ENCODE measurements around the gene SCNN1B.
A peak's percentile ranks its signal among the peaks of the same experiment; 100 is the strongest.

Gene SCNN1B

DNA sequence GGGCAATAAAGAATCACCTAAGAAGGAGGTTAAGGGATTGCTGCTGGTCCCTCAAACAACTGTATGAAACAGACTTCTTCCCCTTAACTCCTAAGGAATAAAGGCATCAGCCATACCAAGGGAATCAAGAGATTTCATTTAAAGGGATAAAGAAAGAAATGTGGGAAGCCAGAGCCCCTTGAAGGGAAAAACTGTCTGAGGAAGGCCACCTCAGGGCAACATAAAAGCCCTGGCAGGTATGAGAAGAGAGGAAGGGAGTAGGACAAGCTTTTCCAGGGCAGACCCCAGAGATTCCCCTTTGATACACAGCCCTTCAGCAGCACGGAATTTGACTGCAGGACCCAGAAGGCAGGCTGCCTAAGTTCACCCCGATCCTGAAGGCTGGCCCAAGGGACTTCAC lies 107.4 kb downstream of the SCNN1B start:
- no peak for DNase-seq

- DNase-seq: no peak
Observed at GRCh38 chr16:23410176-23410575, 108.1 kb downstream of the SCNN1B start.

- DNase-seq: no peak
Observed at GRCh38 chr16:23414731-23415130, 112.6 kb downstream of the SCNN1B start.

- no peak for DNase-seq
Observed at GRCh38 chr16:23416816-23417215, 114.7 kb downstream of the SCNN1B start.

- no peak for DNase-seq
Observed at GRCh38 chr16:23420011-23420410, 117.9 kb downstream of the SCNN1B start.

- no peak for DNase-seq
Observed at GRCh38 chr16:23423496-23424049, 121.5 kb downstream of the SCNN1B start.

GRCh38 chr16:23424292-23424958 lies 122.3 kb downstream of the SCNN1B start:
- no peak for DNase-seq

- peak; percentile 16 to 46 (median 24) for DNase-seq
Observed at GRCh38 chr16:23428351-23428750, 126.2 kb downstream of the SCNN1B start.

All from suppressor macrophage treated with lipopolysaccharide for 1 hour (primary cell).